OCI-LY3 (cell line): ENCODE results near the gene DNMT3B.

ENCODE experiments used
- H2AFZ ChIP-seq: fragments of 200-600, 300-600 bp; shearing (Covaris generic); 2 replicates; pipeline ENCODE4 v1.6.0; 2014; ENCODE audit warnings: antibody characterized with exemption, low read depth, low read length
- H3K27ac ChIP-seq: fragments of 200-600, 300-600 bp; sonication (generic); 2 replicates; pipeline ENCODE4 v1.5.1; 2014; ENCODE audit warnings: mild to moderate bottlenecking, low read length, moderate library complexity, mixed read lengths
- H3K27me3 ChIP-seq: fragments of 200-600, 300-600 bp; sonication (generic); 2 replicates; pipeline ENCODE4 v1.6.1; 2014; ENCODE audit warnings: low read depth, low read length, mixed read lengths
- H3K36me3 ChIP-seq: fragments of 200-600, 300-600 bp; sonication (generic); replicated peaks from 2 replicates; pipeline ENCODE3; 2014; ENCODE audit warnings: low read depth, low read length, mixed read lengths
- H3K4me1 ChIP-seq: fragments of 300-600, 200-600 bp; sonication (generic); 2 replicates; pipeline ENCODE4 v1.6.1; 2014; ENCODE audit warnings: low read length, mixed read lengths
- H3K4me2 ChIP-seq: fragments of 200-600, 300-600 bp; sonication (generic); 2 replicates; pipeline ENCODE4 v1.6.1; 2014; ENCODE audit warnings: low read length, mixed read lengths
- H3K4me3 ChIP-seq: fragments of 300-600, 200-600 bp; sonication (generic); 2 replicates; pipeline ENCODE4 v1.5.1; 2014; ENCODE audit warnings: antibody characterized with exemption, mild to moderate bottlenecking, low read length, moderate library complexity
- H3K79me2 ChIP-seq: fragments of 300-600, 200-600 bp; shearing (Covaris generic); 2 replicates; pipeline ENCODE4 v1.6.1; 2014; ENCODE audit warnings: mild to moderate bottlenecking, low read length, mixed read lengths
- H3K9ac ChIP-seq: fragments of 300-600, 200-600 bp; shearing (Covaris generic); 2 replicates; pipeline ENCODE4 v1.6.0; 2014; ENCODE audit warnings: mild to moderate bottlenecking, low read length, moderate library complexity
- H3K9me3 ChIP-seq: fragments of 200-600, 300-600 bp; shearing (Covaris generic); 2 replicates; pipeline ENCODE4 v1.6.1; 2014; ENCODE audit warnings: low read length, mixed read lengths; ENCODE audit not compliant: insufficient read depth
- H4K20me1 ChIP-seq: fragments of 200-600, 300-600 bp; sonication (generic); 2 replicates; pipeline ENCODE4 v1.6.1; 2016; ENCODE audit warnings: low read length, mixed read lengths; ENCODE audit not compliant: insufficient read depth
- CTCF ChIP-seq: fragments of 200-600, 300-600 bp; sonication (generic); IDR thresholded peaks from 2 replicates; pipeline ENCODE4 v1.5.1; 2014; ENCODE audit warnings: antibody characterized with exemption, low read length, low read depth
- EZH2phosphoT487 ChIP-seq: fragments of 200-600 bp; shearing (Covaris generic); IDR thresholded peaks from 2 replicates; pipeline ENCODE4 v1.6.1; 2018; ENCODE audit warnings: antibody characterized with exemption, mixed run types, low read depth

DNMT3B gene

DNA sequence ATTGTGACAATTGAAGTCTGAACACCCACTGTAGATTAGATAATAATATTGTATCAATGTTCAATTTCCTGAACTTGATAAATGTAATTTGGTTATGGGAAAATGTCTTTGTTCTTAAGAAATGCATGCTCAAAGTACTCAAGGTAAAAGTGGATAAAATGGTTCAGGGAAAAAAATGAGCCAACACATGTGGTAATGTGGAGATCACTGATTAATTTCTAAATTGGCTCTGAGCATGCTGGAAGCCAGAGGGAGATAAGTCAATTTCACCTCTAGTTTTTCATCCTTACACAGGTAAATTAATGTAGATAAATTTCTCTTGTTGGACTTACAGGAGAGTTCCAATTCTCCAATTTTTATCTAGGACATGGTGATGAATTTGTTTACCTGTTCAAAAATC, 10.9 kb upstream of the DNMT3B start:
- Histone ChIP-seq H3K4me3 (no peak overlapping the region), H3K4me2 (no peak overlapping the region), H3K27me3 (no peaks in the 10 kb centered on the region)

DNA sequence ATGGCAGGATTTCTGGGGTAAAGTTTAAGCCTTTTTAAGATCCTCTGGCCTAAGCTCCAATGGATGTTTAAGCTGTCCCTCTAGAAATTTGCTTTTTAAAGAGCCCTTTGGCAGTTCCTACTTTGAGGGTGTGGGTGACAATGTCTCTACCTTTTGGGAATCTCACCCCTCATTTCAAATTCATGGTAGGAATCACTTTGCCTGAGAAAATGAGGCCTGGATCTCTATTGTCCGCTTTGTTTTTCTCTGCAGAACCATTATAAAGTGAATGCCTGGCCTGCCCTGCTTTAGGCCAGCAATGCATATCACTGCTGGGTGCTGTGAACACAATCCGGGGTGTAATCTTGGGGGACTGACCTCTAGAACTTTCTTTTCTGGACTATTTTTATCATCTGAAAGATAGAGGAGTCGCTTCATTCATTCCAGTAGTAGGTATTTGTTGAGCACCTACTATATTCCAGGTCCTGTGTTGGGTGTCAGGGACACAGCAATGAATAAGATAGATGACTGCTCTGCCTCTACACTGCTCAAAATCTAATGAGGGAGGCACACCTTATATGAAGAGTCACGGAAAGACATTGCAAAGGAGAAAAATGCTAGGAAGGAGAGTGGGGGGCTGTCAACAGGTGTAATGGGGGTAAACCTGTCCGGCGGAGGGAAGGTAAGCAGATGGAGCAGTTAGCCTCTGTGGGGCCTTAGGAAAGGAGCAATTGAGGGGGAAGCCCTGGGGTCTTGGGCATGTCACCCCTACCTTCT, 10.3 kb upstream of the DNMT3B start:
- Histone ChIP-seq H3K36me3 (no peaks in the 10 kb centered on the region), H3K4me3 (no peak overlapping the region), H3K9me3 (no peaks in the 10 kb centered on the region), H3K9ac (no peak overlapping the region), H3K27ac (no peak overlapping the region), H3K27me3 (no peaks in the 10 kb centered on the region), H3K4me2 (no peak overlapping the region), H2AFZ (no peak overlapping the region), H4K20me1 (no peaks in the 10 kb centered on the region), H3K4me1 (peaks cover 1% of the 10 kb centered on the region), H3K79me2 (no peaks in the 10 kb centered on the region)
- TF ChIP-seq CTCF (no peak), EZH2phosphoT487 (no peak)

More for the DNA sequence above, 10.9 kb upstream of the DNMT3B start:
- Histone ChIP-seq H4K20me1 (no peaks in the 10 kb centered on the region), H3K9ac (no peak overlapping the region), H3K36me3 (no peaks in the 10 kb centered on the region), H3K4me1 (peaks cover 6% of the 10 kb centered on the region), H2AFZ (no peak overlapping the region), H3K79me2 (no peaks in the 10 kb centered on the region), H3K27ac (no peak overlapping the region), H3K9me3 (no peaks in the 10 kb centered on the region)
- TF ChIP-seq EZH2phosphoT487: no peak
- no peak for TF ChIP-seq CTCF

- Histone ChIP-seq H4K20me1 (no peaks in the 10 kb centered on the region), H3K4me3 (no peak overlapping the region), H3K27ac (no peak overlapping the region), H3K79me2 (no peaks in the 10 kb centered on the region), H3K4me1 (no peaks in the 10 kb centered on the region; the same call in 1 of the 2 replicates), H3K27me3 (no peaks in the 10 kb centered on the region), H3K4me2 (no peak overlapping the region), H3K9ac (no peak overlapping the region), H3K36me3 (no peaks in the 10 kb centered on the region), H3K9me3 (no peaks in the 10 kb centered on the region), H2AFZ (no peak overlapping the region)
- TF ChIP-seq CTCF: no peak
- no peak for TF ChIP-seq EZH2phosphoT487
These were observed 9.5 kb upstream of the DNMT3B start for GRCh38 chr20:32752458-32753250.

GRCh38 chr20:32753731-32754130, 8.5 kb upstream of the DNMT3B start:
- H2AFZ ChIP-seq: no peak overlapping the region
- TF ChIP-seq EZH2phosphoT487 (no peak), CTCF (no peak)
- H4K20me1 ChIP-seq: no peaks in the 10 kb centered on the region
- no peak overlapping the region for H3K4me2 ChIP-seq
- H3K27ac ChIP-seq: no peak overlapping the region
- no peaks in the 10 kb centered on the region for H3K9me3 ChIP-seq
- no peaks in the 10 kb centered on the region; the same call in 1 of the 2 replicates for H3K4me1 ChIP-seq
- no peak overlapping the region for H3K9ac ChIP-seq
- no peaks in the 10 kb centered on the region for H3K36me3 ChIP-seq
- H3K79me2 ChIP-seq: no peaks in the 10 kb centered on the region
- H3K27me3 ChIP-seq: no peaks in the 10 kb centered on the region
- H3K4me3 ChIP-seq: no peak overlapping the region
